Measurements from ENCODE around the gene OR2T4. TPM values are rescaled to one million over a fixed set of nuclear protein-coding genes. Genes with fewer than 3 reads are reported as not detected.

The OR2T4 gene
- total and polyA plus RNA-seq, 2 of the 13 experiments (the other 11 are each of a cell fraction or from before 2014, with no cell fraction given): not detected

DNA sequence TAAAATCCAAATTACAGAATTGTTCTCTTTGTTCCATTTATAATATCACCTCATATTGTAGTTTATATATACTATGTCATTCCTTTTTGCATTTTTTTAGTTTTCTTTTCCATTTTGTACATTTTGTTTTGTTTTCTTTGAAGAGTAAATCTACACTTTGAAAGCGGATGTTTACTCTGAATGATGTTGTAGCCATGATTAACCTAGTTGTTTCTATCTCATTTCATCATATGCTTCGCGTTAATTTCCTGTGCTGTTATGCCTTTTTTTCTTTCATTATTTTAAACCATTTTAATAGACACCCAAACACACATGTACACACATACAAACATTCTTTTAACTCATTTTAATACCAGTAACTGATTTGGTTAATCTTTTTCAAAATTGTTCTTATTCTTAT is 19.4 kb downstream of the OR2T4 start (continued):
- TF ChIP-seq ZSCAN29 (CRISPR knock-in tag; conservative IDR thresholded peaks at IDR 0.05) (no peak), ZNF670 (CRISPR knock-in tag; IDR thresholded peaks at IDR 0.05; ENCODE audit: borderline replicate concordance) (no peak), MED13 (CRISPR knock-in tag; IDR thresholded peaks at IDR 0.05) (no peak), ZFP37 (CRISPR knock-in tag; IDR thresholded peaks at IDR 0.05; ENCODE audit: borderline replicate concordance) (no peak)

- no peaks in the 10 kb centered on the region for H4K20me1 ChIP-seq (ENCODE audit: insufficient read depth, low read length)
- no peak overlapping the region for H3K4me2 ChIP-seq (ENCODE audit: low read depth, low read length)
- no peaks in the 10 kb centered on the region for H3K4me1 ChIP-seq (ENCODE audit: insufficient read depth, low read length)
- H3K79me2 ChIP-seq (ENCODE audit: insufficient read depth, low read length): no peaks in the 10 kb centered on the region
- no peak overlapping the region for H2AFZ ChIP-seq (ENCODE audit: low read length)
- no peaks in the 10 kb centered on the region for H3K36me3 ChIP-seq (replicated peaks in 1 of 2; ENCODE audit: control insufficient read depth in 1 of 2, insufficient read depth in 2 of 2, low read length in 2 of 2)
- TF ChIP-seq THAP7 (CRISPR knock-in tag; IDR thresholded peaks at IDR 0.05): no peak
- no peak for TF ChIP-seq RFXAP (CRISPR knock-in tag; IDR thresholded peaks at IDR 0.05; ENCODE audit: borderline replicate concordance)
- TF ChIP-seq HHEX (CRISPR knock-in tag; IDR thresholded peaks at IDR 0.05): no peak
- no peak for TF ChIP-seq MAFG (CRISPR knock-in tag; IDR thresholded peaks at IDR 0.05)
- no peak for TF ChIP-seq ZNF788 (CRISPR knock-in tag; IDR thresholded peaks at IDR 0.05; ENCODE audit: borderline replicate concordance)
- no peak for TF ChIP-seq ZNF841 (CRISPR knock-in tag; IDR thresholded peaks at IDR 0.05; ENCODE audit: borderline replicate concordance)
- TF ChIP-seq SAFB2 (CRISPR knock-in tag; IDR thresholded peaks at IDR 0.05; ENCODE audit: borderline replicate concordance, low read depth): no peak
- no peak for TF ChIP-seq RELA (CRISPR knock-in tag; IDR thresholded peaks at IDR 0.05)
- TF ChIP-seq, protein P1, sequence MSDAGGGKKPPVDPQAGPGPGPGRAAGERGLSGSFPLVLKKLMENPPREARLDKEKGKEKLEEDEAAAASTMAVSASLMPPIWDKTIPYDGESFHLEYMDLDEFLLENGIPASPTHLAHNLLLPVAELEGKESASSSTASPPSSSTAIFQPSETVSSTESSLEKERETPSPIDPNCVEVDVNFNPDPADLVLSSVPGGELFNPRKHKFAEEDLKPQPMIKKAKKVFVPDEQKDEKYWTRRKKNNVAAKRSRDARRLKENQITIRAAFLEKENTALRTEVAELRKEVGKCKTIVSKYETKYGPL (CRISPR knock-in tag; IDR thresholded peaks at IDR 0.05): no peak
- TF ChIP-seq PRDM15 (CRISPR knock-in tag; IDR thresholded peaks at IDR 0.05): no peak
- TF ChIP-seq ARNT2 (CRISPR knock-in tag; IDR thresholded peaks at IDR 0.05; ENCODE audit: low read depth): no peak
- no peak for TF ChIP-seq ZNF768 (CRISPR knock-in tag; IDR thresholded peaks at IDR 0.05)
- TF ChIP-seq NR0B2 (CRISPR knock-in tag; IDR thresholded peaks at IDR 0.05): no peak
- H3K27ac ChIP-seq (ENCODE audit: extremely low read length, insufficient read depth, low read length): no peak overlapping the region
- in situ Hi-C loops (cut with HindIII; ENCODE audit: extremely low pct_ligation_motif_present, low pct_unique_long_range_greater_than_20kb): no loop called here
- BruUV-seq (replicated peaks): no TSS peak
- ChIA-PET CTCF (ENCODE audit: low intra/inter-chr PET ratio, low total read pairs) (no interaction called here), POLR2A (no interaction called here)
- H3K9me3 ChIP-seq (ENCODE audit: low read length): peaks cover 42% of the 10 kb centered on the region; the same call in 1 of the 2 replicates
- intact Hi-C loops (cut with micrococcal nuclease; ENCODE audit: unreplicated experiment): no loop called here
- no peaks in the 10 kb centered on the region for H3K27me3 ChIP-seq (ENCODE audit: control insufficient read depth in 1 of 2, insufficient read depth in 2 of 2, low read length in 2 of 2)
- ATAC-seq: no peak
- WGBS (ENCODE audit: low lambda C conversion rate): 0% methylated on average over 2 of the region's 2 CpGs
- FAIRE-seq: no peak
- DNase-seq (ENCODE audit: low spot score): no peak
- H3K4me3 ChIP-seq (replicated peaks in 1 of 3; ENCODE audit: insufficient read depth in 1 of 3, low read depth in 2 of 3, low read length in 3 of 3): no peak overlapping the region
- H3K9ac ChIP-seq (ENCODE audit: insufficient read depth, low read depth, low read length): no peak overlapping the region
These were observed 27.0 kb downstream of the OR2T4 start for GRCh38 chr1:248388426-248388825.

Data from HepG2 (cell line).